A673 (cell line): ENCODE measurements around the gene TMEM8B. TPM values are rescaled to one million over a fixed set of nuclear protein-coding genes. Genes with fewer than 3 reads are reported as not detected.
A peak's percentile ranks its signal among the peaks of the same experiment; 100 is the strongest.

ENCODE experiments used
- BruUV-seq: library from RNA; stranded (reverse); fragments of 400-500 nt; replicated peaks from 2 replicates; lab custom pipeline; 2021; lab: Mats Ljungman, UMichigan
- CTCF ChIA-PET: fragments of 300-600 bp; sonication (Branson Sonifier 250); formaldehyde crosslinking; loops from one replicate; lab custom pipeline; 2022; ENCODE audit warnings: antibody characterized with exemption; lab: Charles Lee
- POLR2A ChIA-PET: fragments of 300-600 bp; sonication (Branson Sonifier 250); formaldehyde crosslinking; loops from one replicate; lab custom pipeline; 2022; ENCODE audit warnings: antibody characterized with exemption; ENCODE audit not compliant: low non-redundant PET; lab: Charles Lee
- DNase-seq: peaks from one replicate; pipeline ENCODE4 v3.0.0-alpha.2; 2015; ENCODE audit warnings: low spot score
- H3K27ac ChIP-seq: fragments of 200-600 bp; sonication (generic); 2 replicates; pipeline ENCODE4 v1.5.1; 2016; ENCODE audit warnings: mixed run types, low read depth, mild to moderate bottlenecking, mixed read lengths, antibody characterized with exemption, low read length; ENCODE audit not compliant: poor library complexity, severe bottlenecking
- H3K27me3 ChIP-seq: fragments of 200-600 bp; sonication (generic); replicated peaks from 2 replicates; pipeline ENCODE4 v1.6.1; 2017; ENCODE audit warnings: mixed run types, low read depth, mild to moderate bottlenecking, mixed read lengths, antibody characterized with exemption, low read length; ENCODE audit not compliant: insufficient read depth, poor library complexity
- H3K36me3 ChIP-seq: fragments of 200-600 bp; sonication (generic); 2 replicates; pipeline ENCODE4 v1.6.1; 2016; ENCODE audit warnings: mixed run types, mild to moderate bottlenecking, mixed read lengths, antibody characterized with exemption, low read length; ENCODE audit not compliant: insufficient read depth, poor library complexity, severe bottlenecking
- H3K4me1 ChIP-seq: fragments of 200-600 bp; sonication (generic); 2 replicates; pipeline ENCODE4 v1.6.1; 2017; ENCODE audit warnings: mixed run types, mild to moderate bottlenecking, mixed read lengths, antibody characterized with exemption, low read length; ENCODE audit not compliant: insufficient read depth, poor library complexity, severe bottlenecking
- H3K4me3 ChIP-seq: fragments of 200-600 bp; sonication (generic); 2 replicates; pipeline ENCODE4 v1.5.1; 2016; ENCODE audit warnings: low read depth, mixed run types, mild to moderate bottlenecking, mixed read lengths, low read length; ENCODE audit not compliant: poor library complexity, severe bottlenecking
- H3K9me3 ChIP-seq: fragments of 200-600 bp; sonication (generic); 2 replicates; pipeline ENCODE4 v1.6.1; 2016; ENCODE audit warnings: mixed run types, low read depth, mild to moderate bottlenecking, mixed read lengths, antibody characterized with exemption, low read length; ENCODE audit not compliant: poor library complexity, severe bottlenecking
- CTCF ChIP-seq: fragments of 300-800, 200-600 bp; sonication (generic); conservative IDR thresholded peaks from 2 replicates; pipeline ENCODE4 v1.5.1; 2017; ENCODE audit warnings: low read depth, mild to moderate bottlenecking, antibody characterized with exemption, low read length, moderate library complexity, mixed read lengths
- EZH2 ChIP-seq: fragments of 200-600 bp; sonication (generic); IDR thresholded peaks from 2 replicates; pipeline ENCODE4 v1.6.1; 2017; ENCODE audit warnings: borderline replicate concordance, low read depth, mild to moderate bottlenecking, mixed read lengths, antibody characterized with exemption, low read length; ENCODE audit not compliant: poor library complexity, severe bottlenecking
- intact Hi-C: fragments of 100-400 bp; cut with micrococcal nuclease; formaldehyde crosslinking; loops from one replicate; pipeline ENCODE4 v1.10.0; 2022; ENCODE audit not compliant: unreplicated experiment
- total RNA-seq: library from RNA; stranded (reverse); gene quantifications from 2 replicates; pipeline ENCODE4 v1.2.3, GENCODE V29; 2021

TMEM8B gene
- total RNA-seq, 1 experiment from 2014 or later: 6.9 TPM

GRCh38 chr9:35867538-35867937, 38.5 kb downstream of the TMEM8B start:
- no TSS peak for BruUV-seq
- ChIA-PET POLR2A (no interaction called here), CTCF (no interaction called here)
- Histone ChIP-seq H3K9me3 (no peaks in the 10 kb centered on the region), H3K27me3 (no peaks in the 10 kb centered on the region), H3K4me1 (peaks cover 4% of the 10 kb centered on the region), H3K27ac (no peak overlapping the region), H3K4me3 (no peak overlapping the region), H3K36me3 (no peaks in the 10 kb centered on the region)
- intact Hi-C loops: no loop called here
- DNase-seq: no peak
- TF ChIP-seq EZH2 (no peak), CTCF (no peak)

GRCh38 chr9:35868933-35869332, 39.9 kb downstream of the TMEM8B start:
- peak; percentile 10 for DNase-seq
- no peaks in the 10 kb centered on the region for H3K27me3 ChIP-seq
- no TSS peak for BruUV-seq
- no peak overlapping the region for H3K27ac ChIP-seq
- no peaks in the 10 kb centered on the region for H3K9me3 ChIP-seq
- peaks cover 4% of the 10 kb centered on the region for H3K4me1 ChIP-seq
- ChIA-PET POLR2A (no interaction called here), CTCF (no interaction called here)
- intact Hi-C loops: no loop called here
- H3K36me3 ChIP-seq: no peaks in the 10 kb centered on the region
- TF ChIP-seq CTCF (no peak), EZH2 (no peak)
- H3K4me3 ChIP-seq: no peak overlapping the region

- Histone ChIP-seq H3K9me3 (no peaks in the 10 kb centered on the region), H3K27me3 (no peaks in the 10 kb centered on the region), H3K36me3 (no peaks in the 10 kb centered on the region), H3K27ac (no peak overlapping the region), H3K4me1 (peaks cover 4% of the 10 kb centered on the region), H3K4me3 (no peak overlapping the region)
- ChIA-PET POLR2A (no interaction called here), CTCF (no interaction called here)
- intact Hi-C loops: no loop called here
- TF ChIP-seq CTCF: no peak
- TF ChIP-seq EZH2: no peak
- no TSS peak for BruUV-seq
- DNase-seq: no peak
Observed at GRCh38 chr9:35869621-35870216, 40.7 kb downstream of the TMEM8B start.
